Keratinocyte (primary cell): ENCODE results near the gene OR52N1.

Experiments used
- CTCF ChIP-seq, 3 experiments: IDR thresholded peaks in 1 of 3; conservative IDR thresholded peaks in 1 of 3; optimal IDR thresholded peaks in 1 of 3; 2 replicates in 2 of 3; 3 replicates in 1 of 3; pipeline versions ENCODE3 to v1.5.1; 2011; ENCODE audit warnings: low read length in 3 of 3, mild to moderate bottlenecking in 3 of 3, moderate library complexity in 2 of 3, control low read depth in 1 of 3, inconsistent platforms in 1 of 3; ENCODE audit not compliant: insufficient read depth in 2 of 3; ENCODE audit errors: extremely low read depth in 1 of 3
- EZH2 ChIP-seq: IDR thresholded peaks from one replicate; pipeline ENCODE4 v1.6.1; 2012; ENCODE audit warnings: inconsistent platforms, mild to moderate bottlenecking, low read length, moderate library complexity

GRCh38 chr11:5749836-5750235 is 41.2 kb downstream of the OR52N1 start:
- TF ChIP-seq CTCF (optimal IDR thresholded peaks at IDR 0.05 in 1 of 3, IDR thresholded peaks at IDR 0.05 in 1 of 3, conservative IDR thresholded peaks at IDR 0.05 in 1 of 3; ENCODE audit: extremely low read depth in 1 of 3, insufficient read depth in 2 of 3, low read length in 3 of 3) (no peak), EZH2 (no peak)
